Measurements from ENCODE around the gene HSPA12A. TPM values are rescaled to one million over a fixed set of nuclear protein-coding genes. Genes with fewer than 3 reads are reported as not detected.

The HSPA12A gene
- polyA plus RNA-seq, 2 of the 4 experiments (the other 2 are of a cell fraction) = 16.9 to 17.0 TPM

DNA sequence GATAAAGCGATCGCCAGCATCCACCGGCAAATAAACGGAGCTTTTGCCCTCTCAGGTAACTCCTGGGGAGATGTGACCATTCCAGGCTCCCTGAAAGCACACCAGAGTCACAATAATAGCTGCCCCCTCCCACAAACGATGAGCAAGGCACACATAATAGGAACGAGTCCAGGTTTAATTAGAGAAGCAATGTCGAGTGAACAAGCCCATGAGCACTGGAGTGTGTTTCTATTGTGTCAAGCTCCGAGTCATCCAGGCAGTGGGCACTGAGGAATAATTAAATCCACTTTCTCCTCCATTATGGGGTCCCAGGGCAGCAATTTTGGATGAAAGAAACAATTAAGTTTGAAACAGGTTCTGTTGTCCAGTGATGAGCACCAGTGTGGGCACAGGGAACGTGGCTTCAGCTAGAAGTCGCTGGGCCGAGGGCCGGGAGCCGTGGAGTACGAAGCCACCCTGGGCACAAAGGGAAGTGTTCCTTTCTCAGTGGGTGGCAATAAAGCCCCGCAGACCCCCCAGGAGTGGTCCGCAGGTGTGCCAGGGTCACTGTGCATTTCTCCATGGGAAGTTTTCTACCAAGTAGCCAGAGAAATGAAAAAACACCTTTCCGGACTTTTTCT, 109.7 kb downstream of the HSPA12A start:
- CTCF ChIA-PET = interaction anchor here (1.3 to 1.8 kb wide), 3 partner anchors 49 to 164 kb away, joined by 4 to 6 read pairs (median 5); no protein-coding TSS in a partner anchor

GRCh38 chr10:116631871-116632295, 110.5 kb downstream of the HSPA12A start:
- Histone ChIP-seq H3K4me3 (no peak overlapping the region), H3K27ac (no peak overlapping the region), H3K4me2 (no peak overlapping the region), H3K9me3 (no peaks in the 10 kb centered on the region), H3K4me1 (0 out of 3 replicates have a peak, but pooled peaks cover 3% of the 10 kb centered on the region)
- WGBS (ENCODE audit: missing lambda C conversion rate) = 51% methylated on average over 6 of the region's 6 CpGs
- ATAC-seq (no peak), DNase-seq (ENCODE audit: low read depth in 1 of 2, low spot score in 1 of 2) (no peak), FAIRE-seq (no peak)
- CTCF ChIA-PET = interaction anchor here (1.3 to 1.8 kb wide), 3 partner anchors 50 to 165 kb away, joined by 4 to 6 read pairs (median 5); no protein-coding TSS in a partner anchor
- TF ChIP-seq RFX5 (IDR thresholded peaks at IDR 0.05) (no peak), ZFP36 (IDR thresholded peaks at IDR 0.05; ENCODE audit: borderline replicate concordance, partially characterized antibody) (no peak), HOXA7 (CRISPR knock-in tag; IDR thresholded peaks at IDR 0.05) (no peak), RARB (CRISPR knock-in tag; IDR thresholded peaks at IDR 0.05) (no peak), FOSL2 (IDR thresholded peaks at IDR 0.05) (no peak), FOSL2 (CRISPR knock-in tag; IDR thresholded peaks at IDR 0.05) (no peak), HES2 (IDR thresholded peaks at IDR 0.05) (no peak), HEYL (CRISPR knock-in tag; IDR thresholded peaks at IDR 0.05) (no peak), RAD21 (conservative IDR thresholded peaks at IDR 0.05 in 1 of 2, IDR thresholded peaks at IDR 0.05 in 1 of 2) (no peak), JUN (IDR thresholded peaks at IDR 0.05) (no peak), NR3C1 (IDR thresholded peaks at IDR 0.05) (no peak)
- TF ChIP-seq, protein P1, sequence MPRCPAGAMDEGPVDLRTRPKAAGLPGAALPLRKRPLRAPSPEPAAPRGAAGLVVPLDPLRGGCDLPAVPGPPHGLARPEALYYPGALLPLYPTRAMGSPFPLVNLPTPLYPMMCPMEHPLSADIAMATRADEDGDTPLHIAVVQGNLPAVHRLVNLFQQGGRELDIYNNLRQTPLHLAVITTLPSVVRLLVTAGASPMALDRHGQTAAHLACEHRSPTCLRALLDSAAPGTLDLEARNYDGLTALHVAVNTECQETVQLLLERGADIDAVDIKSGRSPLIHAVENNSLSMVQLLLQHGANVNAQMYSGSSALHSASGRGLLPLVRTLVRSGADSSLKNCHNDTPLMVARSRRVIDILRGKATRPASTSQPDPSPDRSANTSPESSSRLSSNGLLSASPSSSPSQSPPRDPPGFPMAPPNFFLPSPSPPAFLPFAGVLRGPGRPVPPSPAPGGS (IDR thresholded peaks at IDR 0.05) = no peak
- POLR2A ChIA-PET = no interaction called here

More for the DNA sequence above, 109.7 kb downstream of the HSPA12A start:
- 70% methylated on average over 17 of the region's 17 CpGs for WGBS (ENCODE audit: missing lambda C conversion rate)
- no peaks in the 10 kb centered on the region for H3K9me3 ChIP-seq
- no peak overlapping the region for H3K4me3 ChIP-seq
- POLR2A ChIA-PET = no interaction called here
- FAIRE-seq (no peak), DNase-seq (ENCODE audit: low read depth in 1 of 2, low spot score in 1 of 2) (no peak), ATAC-seq (no peak)
- TF ChIP-seq E2F6 (IDR thresholded peaks at IDR 0.05; ENCODE audit: borderline replicate concordance, low read depth) = no peak
- TF ChIP-seq RFX5 (IDR thresholded peaks at IDR 0.05) = no peak
- TF ChIP-seq TP53 (CRISPR knock-in tag; IDR thresholded peaks at IDR 0.05) = no peak
- no peak for TF ChIP-seq CHD4 (IDR thresholded peaks at IDR 0.05; ENCODE audit: borderline replicate concordance)
- TF ChIP-seq CHD2 (IDR thresholded peaks at IDR 0.05; ENCODE audit: low read length, partially characterized antibody) = no peak
- TF ChIP-seq HES2 (IDR thresholded peaks at IDR 0.05) = no peak
- TF ChIP-seq ZNF302 (CRISPR knock-in tag; IDR thresholded peaks at IDR 0.05) = no peak
- TF ChIP-seq, protein P2, sequence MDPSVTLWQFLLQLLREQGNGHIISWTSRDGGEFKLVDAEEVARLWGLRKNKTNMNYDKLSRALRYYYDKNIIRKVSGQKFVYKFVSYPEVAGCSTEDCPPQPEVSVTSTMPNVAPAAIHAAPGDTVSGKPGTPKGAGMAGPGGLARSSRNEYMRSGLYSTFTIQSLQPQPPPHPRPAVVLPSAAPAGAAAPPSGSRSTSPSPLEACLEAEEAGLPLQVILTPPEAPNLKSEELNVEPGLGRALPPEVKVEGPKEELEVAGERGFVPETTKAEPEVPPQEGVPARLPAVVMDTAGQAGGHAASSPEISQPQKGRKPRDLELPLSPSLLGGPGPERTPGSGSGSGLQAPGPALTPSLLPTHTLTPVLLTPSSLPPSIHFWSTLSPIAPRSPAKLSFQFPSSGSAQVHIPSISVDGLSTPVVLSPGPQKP (IDR thresholded peaks at IDR 0.05; ENCODE audit: low read depth, low read length) = no peak
- no peak for TF ChIP-seq PBX3 (IDR thresholded peaks at IDR 0.05)
- no peak for TF ChIP-seq KDM1A (IDR thresholded peaks at IDR 0.05; ENCODE audit: low read depth)
- no peak for TF ChIP-seq CEBPB (IDR thresholded peaks at IDR 0.05)
- no peak for TF ChIP-seq CBX2 (IDR thresholded peaks at IDR 0.05; ENCODE audit: borderline replicate concordance, low read depth)
- TF ChIP-seq, protein P3, sequence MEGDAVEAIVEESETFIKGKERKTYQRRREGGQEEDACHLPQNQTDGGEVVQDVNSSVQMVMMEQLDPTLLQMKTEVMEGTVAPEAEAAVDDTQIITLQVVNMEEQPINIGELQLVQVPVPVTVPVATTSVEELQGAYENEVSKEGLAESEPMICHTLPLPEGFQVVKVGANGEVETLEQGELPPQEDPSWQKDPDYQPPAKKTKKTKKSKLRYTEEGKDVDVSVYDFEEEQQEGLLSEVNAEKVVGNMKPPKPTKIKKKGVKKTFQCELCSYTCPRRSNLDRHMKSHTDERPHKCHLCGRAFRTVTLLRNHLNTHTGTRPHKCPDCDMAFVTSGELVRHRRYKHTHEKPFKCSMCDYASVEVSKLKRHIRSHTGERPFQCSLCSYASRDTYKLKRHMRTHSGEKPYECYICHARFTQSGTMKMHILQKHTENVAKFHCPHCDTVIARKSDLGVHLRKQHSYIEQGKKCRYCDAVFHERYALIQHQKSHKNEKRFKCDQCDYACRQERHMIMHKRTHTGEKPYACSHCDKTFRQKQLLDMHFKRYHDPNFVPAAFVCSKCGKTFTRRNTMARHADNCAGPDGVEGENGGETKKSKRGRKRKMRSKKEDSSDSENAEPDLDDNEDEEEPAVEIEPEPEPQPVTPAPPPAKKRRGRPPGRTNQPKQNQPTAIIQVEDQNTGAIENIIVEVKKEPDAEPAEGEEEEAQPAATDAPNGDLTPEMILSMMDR (IDR thresholded peaks at IDR 0.05) = no peak
- H3K4me1 ChIP-seq = 0 out of 3 replicates have a peak, but pooled peaks cover 3% of the 10 kb centered on the region
- H3K27ac ChIP-seq = no peak overlapping the region
- H3K4me2 ChIP-seq = no peak overlapping the region
